Mesendoderm (in vitro differentiated cells): ENCODE data around the gene ADPGK.
"Not testable (repeated sequence)": the region's sequence is repeated elsewhere in the genome, so short reads cannot be mapped to it uniquely, and the experiment has no call there.

Experiments used
- DNase-seq: peaks from one replicate; pipeline ENCODE4 v3.0.0; 2013
- H2AK5ac ChIP-seq: 2 replicates; pipeline ENCODE4 v1.6.1; 2013; ENCODE audit warnings: low read length, inconsistent platforms
- H2BK120ac ChIP-seq: 2 replicates; pipeline ENCODE4 v1.6.1; 2013; ENCODE audit warnings: low read depth, mild to moderate bottlenecking, low read length, moderate library complexity, mixed read lengths
- H2BK15ac ChIP-seq: replicated peaks from 2 replicates; pipeline ENCODE4 v1.6.1; 2013; ENCODE audit warnings: low read depth, mild to moderate bottlenecking, moderate library complexity
- H2BK5ac ChIP-seq: 2 replicates; pipeline ENCODE4 v1.6.1; 2013; ENCODE audit warnings: low read length, inconsistent platforms
- H3K18ac ChIP-seq: 2 replicates; pipeline ENCODE4 v1.6.1; 2013; ENCODE audit warnings: mild to moderate bottlenecking, low read length, mixed read lengths
- H3K23ac ChIP-seq: one replicate; pipeline ENCODE4 v1.6.1; 2013; ENCODE audit warnings: low read length
- H3K27ac ChIP-seq: 2 replicates; pipeline ENCODE4 v1.5.1; 2013; ENCODE audit warnings: low read depth, mild to moderate bottlenecking, inconsistent platforms, low read length, moderate library complexity
- H3K27me3 ChIP-seq: 2 replicates; pipeline ENCODE4 v1.6.1; 2013; ENCODE audit warnings: low read length, control low read depth, mild to moderate bottlenecking, inconsistent platforms; ENCODE audit not compliant: insufficient read depth, poor library complexity
- H3K36me3 ChIP-seq: 2 replicates; pipeline ENCODE4 v1.6.1; 2013; ENCODE audit warnings: low read length, inconsistent platforms; ENCODE audit not compliant: control insufficient read depth, insufficient read depth
- H3K4ac ChIP-seq: one replicate; pipeline ENCODE4 v1.6.1; 2013; ENCODE audit warnings: low read depth, mild to moderate bottlenecking, low read length, moderate library complexity
- H3K4me1 ChIP-seq: 2 replicates; pipeline ENCODE4 v1.6.1; 2013; ENCODE audit warnings: low read depth, low read length, inconsistent platforms; ENCODE audit not compliant: control insufficient read depth
- H3K4me2 ChIP-seq: 2 replicates; pipeline ENCODE4 v1.6.1; 2013; ENCODE audit warnings: low read length
- H3K4me3 ChIP-seq: 2 replicates; pipeline ENCODE4 v1.5.1; 2013; ENCODE audit warnings: mild to moderate bottlenecking, low read length
- H3K56ac ChIP-seq: one replicate; pipeline ENCODE4 v1.6.1; 2013; ENCODE audit warnings: low read length
- H3K79me1 ChIP-seq: 2 replicates; pipeline ENCODE4 v1.6.1; 2013; ENCODE audit warnings: low read length, inconsistent platforms
- H3K79me2 ChIP-seq: 2 replicates; pipeline ENCODE4 v1.6.1; 2013; ENCODE audit warnings: mild to moderate bottlenecking, low read length; ENCODE audit not compliant: control insufficient read depth, insufficient read depth
- H3K9ac ChIP-seq: 2 replicates; pipeline ENCODE4 v1.6.1; 2013; ENCODE audit warnings: low read length, inconsistent platforms
- H4K5ac ChIP-seq: one replicate; pipeline ENCODE4 v1.6.1; 2013; ENCODE audit warnings: low read length
- H4K8ac ChIP-seq: one replicate; pipeline ENCODE4 v1.6.1; 2013; ENCODE audit warnings: low read depth, mild to moderate bottlenecking, control low read depth, low read length, moderate library complexity
- WGBS: extraction: QIAGEN DNeasy Blood & Tissue Kit; methylation state at CpG from one replicate; pipeline ENCODE4 v1.1.7; 2013; ENCODE audit warnings: low lambda C conversion rate, missing lambda C conversion rate; ENCODE audit not compliant: insufficient coverage; ENCODE audit errors: extremely low coverage; 5-methylcytosine and 5-hydroxymethylcytosine counted together

ADPGK gene

GRCh38 chr15:72728249-72728648, 55.3 kb downstream of the ADPGK start:
- H2BK5ac ChIP-seq, H2BK120ac ChIP-seq, H3K27ac ChIP-seq, H3K79me2 ChIP-seq, H3K56ac ChIP-seq, H3K27me3 ChIP-seq, H3K9ac ChIP-seq, H3K36me3 ChIP-seq, H2AK5ac ChIP-seq, H3K23ac ChIP-seq, H3K4me3 ChIP-seq, H3K4me1 ChIP-seq, H2BK15ac ChIP-seq, H4K8ac ChIP-seq, DNase-seq, H3K18ac ChIP-seq, H3K4me2 ChIP-seq, H4K5ac ChIP-seq, H3K79me1 ChIP-seq, H3K4ac ChIP-seq: not testable (repeated sequence)
- WGBS, result no CpG with 5 or more reads among the region's 1 CpG

DNA sequence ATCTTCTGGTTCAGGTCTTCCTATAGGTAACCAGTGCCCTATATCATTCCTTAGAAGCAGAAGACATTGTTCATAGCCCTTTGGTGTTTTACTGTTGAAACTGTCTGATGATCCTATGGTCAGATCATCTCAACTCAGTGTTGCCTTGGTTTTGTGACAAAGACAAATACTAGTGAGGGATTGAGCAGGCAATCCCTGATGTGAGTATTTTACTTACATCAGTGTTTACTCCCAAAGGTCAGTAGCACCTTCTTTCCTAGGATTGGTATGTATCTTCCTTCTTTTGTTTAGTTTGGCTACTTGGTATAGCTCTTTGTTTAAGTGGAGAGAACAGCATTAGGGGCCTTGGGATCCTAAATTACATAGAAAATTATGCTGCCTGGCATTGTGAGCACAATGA, 56.4 kb downstream of the ADPGK start:
- no peak overlapping the region for H3K18ac ChIP-seq
- H3K27me3 ChIP-seq, result no peaks in the 10 kb centered on the region
- no peak overlapping the region for H2BK5ac ChIP-seq
- no peak overlapping the region for H3K56ac ChIP-seq
- H3K9ac ChIP-seq, result no peak overlapping the region
- H3K4me1 ChIP-seq, result no peaks in the 10 kb centered on the region
- no peaks in the 10 kb centered on the region for H3K36me3 ChIP-seq
- no peak overlapping the region for H3K4me3 ChIP-seq
- no peak overlapping the region for H3K27ac ChIP-seq
- H2AK5ac ChIP-seq, result no peak overlapping the region
- no peak overlapping the region for H2BK15ac ChIP-seq
- H3K79me2 ChIP-seq, result no peaks in the 10 kb centered on the region
- no peaks in the 10 kb centered on the region for H3K79me1 ChIP-seq
- H3K4ac ChIP-seq, result no peak overlapping the region
- no peak overlapping the region for H4K8ac ChIP-seq
- no peak for DNase-seq
- no peak overlapping the region for H3K4me2 ChIP-seq
- no peak overlapping the region for H4K5ac ChIP-seq
- no peak overlapping the region for H3K23ac ChIP-seq
- H2BK120ac ChIP-seq, result no peak overlapping the region

- not testable (repeated sequence) for H3K79me2 ChIP-seq, H3K4ac ChIP-seq, H2BK120ac ChIP-seq, H3K27me3 ChIP-seq, H3K4me1 ChIP-seq, H4K8ac ChIP-seq, H3K27ac ChIP-seq, H3K4me2 ChIP-seq, DNase-seq, H3K79me1 ChIP-seq, H3K4me3 ChIP-seq, H2BK5ac ChIP-seq, H3K23ac ChIP-seq, H3K56ac ChIP-seq, H2AK5ac ChIP-seq, H3K9ac ChIP-seq, H3K18ac ChIP-seq, H3K36me3 ChIP-seq, H2BK15ac ChIP-seq, H4K5ac ChIP-seq
- WGBS, result no CpG with 5 or more reads among the region's 6 CpGs
These were observed 57.7 kb downstream of the ADPGK start for GRCh38 chr15:72725851-72726250.

DNA sequence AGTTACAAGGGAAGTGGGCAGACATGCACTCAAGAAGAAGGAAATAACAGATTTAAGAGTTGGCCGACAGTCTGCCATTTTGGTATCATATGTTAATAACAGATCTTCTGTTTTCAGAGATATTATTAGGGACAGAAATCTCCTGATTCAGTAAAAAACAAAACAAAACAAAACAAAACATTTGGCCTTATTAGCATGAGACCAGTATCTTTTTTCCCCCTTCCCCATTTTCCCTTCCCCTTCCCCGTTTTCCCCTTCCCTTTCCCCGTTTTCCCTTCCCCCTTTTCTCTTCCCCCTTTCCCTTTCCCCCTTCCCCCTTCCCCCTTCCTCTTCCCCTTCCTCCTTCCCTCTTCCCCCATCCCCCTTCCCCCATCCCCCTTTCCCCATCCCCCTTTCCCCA, 58.1 kb downstream of the ADPGK start:
- no CpG with 5 or more reads among the region's 3 CpGs for WGBS
- no peaks in the 10 kb centered on the region for H3K79me1 ChIP-seq

DNA sequence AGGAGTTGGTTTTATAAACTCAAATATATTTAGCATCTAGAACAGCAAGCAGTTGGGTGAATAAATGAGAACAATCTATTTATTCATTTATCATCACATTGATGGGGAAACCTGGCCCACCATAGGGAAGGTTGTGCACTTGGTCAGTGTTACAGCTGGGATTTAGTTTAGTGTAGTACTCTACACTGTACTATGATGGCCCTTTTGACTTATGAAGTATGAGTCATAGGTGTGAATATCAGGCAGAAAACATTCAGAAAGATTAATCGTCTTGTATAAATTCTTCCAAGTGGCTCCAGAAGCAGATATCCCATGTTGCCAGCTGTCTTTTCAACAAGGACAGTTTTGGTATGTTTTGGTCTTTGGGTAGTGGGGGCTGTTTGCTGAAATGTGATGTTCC, 59.5 kb downstream of the ADPGK start:
- no CpG with 5 or more reads among the region's 1 CpG for WGBS
- no peaks in the 10 kb centered on the region for H3K36me3 ChIP-seq
- no peak overlapping the region for H3K9ac ChIP-seq
- no peak overlapping the region for H2BK120ac ChIP-seq
- no peak overlapping the region for H3K18ac ChIP-seq
- no peaks in the 10 kb centered on the region for H3K27me3 ChIP-seq
- H3K56ac ChIP-seq, result no peak overlapping the region
- no peaks in the 10 kb centered on the region for H3K79me1 ChIP-seq
- no peaks in the 10 kb centered on the region for H3K79me2 ChIP-seq
- no peak overlapping the region for H3K4me3 ChIP-seq
- no peak overlapping the region for H3K4ac ChIP-seq
- H4K8ac ChIP-seq, result no peak overlapping the region
- no peak overlapping the region for H2BK15ac ChIP-seq
- H2BK5ac ChIP-seq, result no peak overlapping the region
- H3K4me2 ChIP-seq, result no peak overlapping the region
- H3K4me1 ChIP-seq, result no peaks in the 10 kb centered on the region
- no peak for DNase-seq
- H3K23ac ChIP-seq, result no peak overlapping the region
- no peak overlapping the region for H4K5ac ChIP-seq
- no peak overlapping the region for H3K27ac ChIP-seq
- no peak overlapping the region for H2AK5ac ChIP-seq

More for the DNA sequence above, 58.1 kb downstream of the ADPGK start:
- Histone ChIP-seq H3K36me3 (no peaks in the 10 kb centered on the region), H4K8ac (no peak overlapping the region), H3K27ac (no peak overlapping the region), H3K4me1 (no peaks in the 10 kb centered on the region), H2BK120ac (no peak overlapping the region), H3K18ac (no peak overlapping the region), H3K79me2 (no peaks in the 10 kb centered on the region), H2AK5ac (no peak overlapping the region), H2BK15ac (no peak overlapping the region), H4K5ac (no peak overlapping the region), H3K56ac (no peak overlapping the region), H3K4me3 (no peak overlapping the region), H2BK5ac (no peak overlapping the region), H3K9ac (no peak overlapping the region), H3K23ac (no peak overlapping the region), H3K4ac (no peak overlapping the region), H3K27me3 (no peaks in the 10 kb centered on the region), H3K4me2 (no peak overlapping the region)
- DNase-seq, result no peak

DNA sequence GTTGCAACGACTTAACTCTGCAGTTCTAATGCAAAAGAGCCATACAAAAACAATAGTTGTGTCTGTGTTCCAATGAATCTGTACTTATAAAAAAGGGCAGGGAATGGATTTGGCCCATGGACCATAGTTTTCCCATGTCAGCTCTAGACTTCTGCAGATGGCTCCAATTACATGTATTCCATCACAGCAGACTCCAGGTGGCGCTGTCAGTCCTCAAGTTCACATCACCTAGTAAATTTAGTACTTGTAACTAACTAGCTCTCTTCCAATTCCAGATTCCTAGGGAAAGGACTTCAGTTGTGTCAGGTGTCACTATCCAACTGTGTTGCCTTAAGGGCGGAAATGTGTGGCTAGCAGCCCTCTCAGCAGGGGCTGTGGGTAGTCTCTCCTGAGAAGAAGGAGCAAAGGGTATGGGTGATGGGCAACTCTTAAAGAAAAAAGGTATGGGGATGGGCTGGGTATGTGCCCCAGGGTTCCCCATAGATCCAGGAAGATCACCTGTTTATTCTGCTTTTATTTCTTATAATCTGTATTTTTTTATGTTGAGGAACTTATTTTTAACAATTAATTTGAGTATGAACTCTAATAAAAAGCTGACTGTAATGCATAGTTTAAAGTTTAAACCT, 61.4 kb downstream of the ADPGK start:
- no peak overlapping the region for H2BK5ac ChIP-seq
- no peaks in the 10 kb centered on the region for H3K79me1 ChIP-seq
- no peaks in the 10 kb centered on the region for H3K4me1 ChIP-seq
- no peak overlapping the region for H3K4me2 ChIP-seq
- no peak overlapping the region for H3K56ac ChIP-seq
- no peak overlapping the region for H2AK5ac ChIP-seq
- no CpG with 5 or more reads among the region's 3 CpGs for WGBS
- H2BK120ac ChIP-seq, result no peak overlapping the region
- H3K4ac ChIP-seq, result no peak overlapping the region
- H3K27ac ChIP-seq, result no peak overlapping the region
- H4K5ac ChIP-seq, result no peak overlapping the region
- no peak overlapping the region for H2BK15ac ChIP-seq
- no peaks in the 10 kb centered on the region for H3K79me2 ChIP-seq
- no peak overlapping the region for H4K8ac ChIP-seq
- H3K36me3 ChIP-seq, result no peaks in the 10 kb centered on the region
- no peak overlapping the region for H3K9ac ChIP-seq
- H3K23ac ChIP-seq, result no peak overlapping the region
- no peak overlapping the region for H3K4me3 ChIP-seq
- H3K27me3 ChIP-seq, result no peaks in the 10 kb centered on the region
- peak; percentile 85 for DNase-seq
- H3K18ac ChIP-seq, result no peak overlapping the region
